NCI-H2107 (cell line): ENCODE results near the gene CLASRP.

Source experiments
- DNase-seq: peaks from one replicate; lab custom pipeline; 2025; lab: John Stamatoyannopoulos, UW

Gene CLASRP

DNA sequence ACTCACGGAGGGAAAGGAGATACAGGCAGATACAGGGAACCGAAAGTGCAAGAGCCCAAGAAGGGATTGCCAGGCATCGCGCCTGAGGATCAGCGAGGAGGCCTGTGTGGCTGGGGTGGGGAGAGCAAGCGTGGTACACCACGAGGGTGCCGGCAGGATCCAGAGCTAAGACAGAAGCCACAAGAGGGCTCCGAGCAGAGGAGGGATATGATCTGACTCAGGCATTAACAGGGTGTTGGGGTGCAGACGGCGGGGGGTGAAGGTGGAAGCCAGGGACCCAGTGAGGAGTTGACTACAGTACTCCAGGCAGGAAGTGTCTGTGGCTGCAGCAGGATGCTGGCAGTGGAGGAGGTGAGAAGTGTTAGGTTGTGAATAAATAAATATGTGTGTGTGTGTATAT is 48.7 kb downstream of the CLASRP start:
- DNase-seq, result no peak

DNA sequence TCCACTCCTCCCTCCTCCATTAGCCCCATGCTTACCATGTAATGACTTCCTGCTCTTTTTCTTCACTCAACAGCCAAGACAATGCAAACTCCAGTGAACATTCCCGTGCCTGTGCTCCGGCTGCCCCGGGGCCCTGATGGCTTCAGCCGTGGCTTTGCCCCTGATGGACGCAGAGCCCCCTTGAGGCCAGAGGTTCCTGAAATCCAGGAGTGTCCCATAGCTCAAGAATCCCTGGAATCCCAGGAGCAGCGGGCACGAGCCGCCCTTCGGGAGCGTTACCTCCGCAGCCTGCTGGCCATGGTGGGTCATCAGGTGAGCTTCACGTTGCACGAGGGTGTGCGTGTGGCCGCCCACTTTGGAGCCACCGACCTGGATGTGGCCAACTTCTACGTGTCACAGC is 51.2 kb downstream of the CLASRP start:
- DNase-seq, result no peak

DNA sequence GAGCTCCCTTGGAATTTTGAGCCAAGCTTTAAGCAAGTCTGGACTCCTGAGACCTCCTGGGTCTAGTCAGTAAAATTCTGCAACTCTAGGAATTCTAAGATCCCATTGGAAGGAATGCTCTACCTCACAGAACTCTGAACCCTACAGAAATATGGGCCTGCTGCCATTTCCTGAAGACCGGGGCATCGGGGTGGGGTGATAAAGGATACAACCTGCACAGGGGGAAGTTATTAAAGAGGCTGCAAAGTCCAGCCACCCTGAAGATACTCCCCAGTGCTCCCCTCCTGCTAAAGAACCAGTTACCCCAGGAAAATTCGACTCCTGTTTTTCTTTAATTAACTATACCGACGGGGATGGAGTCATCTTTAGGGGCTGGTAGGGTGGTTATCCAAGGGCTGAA is 51.8 kb downstream of the CLASRP start:
- no peak for DNase-seq

DNA sequence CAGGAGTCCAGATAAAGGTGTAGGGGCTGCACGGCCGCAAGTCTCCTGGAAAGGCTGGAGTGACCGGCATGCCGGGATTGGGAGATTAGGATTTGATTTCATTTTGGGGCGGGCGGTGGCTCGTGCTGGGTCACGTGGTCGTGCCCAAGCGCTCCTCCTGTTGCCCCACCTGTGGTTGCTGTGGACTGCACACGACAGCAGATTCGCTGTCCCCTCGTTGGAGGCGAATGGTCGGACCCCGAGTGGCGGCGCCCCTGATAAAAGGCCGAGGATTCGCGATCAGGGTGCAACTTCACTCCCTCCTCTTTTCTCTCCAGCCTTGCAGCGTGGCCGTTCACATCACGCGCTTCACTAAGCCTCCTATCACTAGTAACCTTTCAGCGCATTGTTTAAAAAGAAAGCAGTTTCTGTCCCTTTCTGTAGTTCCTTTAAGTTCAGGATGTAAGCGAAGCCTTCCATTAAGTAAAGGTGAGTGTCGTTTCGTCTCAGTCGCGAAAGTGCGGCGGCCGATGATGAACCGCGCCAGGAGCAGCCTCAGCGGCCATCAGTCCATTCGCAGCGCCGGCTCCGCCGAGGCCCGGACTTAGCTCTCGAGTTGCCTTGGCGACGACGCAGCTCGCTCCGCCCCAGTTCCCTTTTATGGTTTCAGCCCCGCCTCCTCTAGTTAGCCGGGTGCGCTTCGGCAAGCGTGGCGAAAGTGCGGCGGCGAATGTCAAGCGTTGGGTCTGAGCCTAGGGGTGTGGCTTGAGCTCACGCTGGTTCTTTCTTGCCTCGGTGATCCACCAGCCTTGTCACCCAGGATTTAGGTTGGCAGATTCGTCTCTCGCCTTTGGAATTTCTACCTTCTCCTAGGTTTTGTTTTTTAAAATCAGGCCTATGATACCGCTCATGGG is 52.4 kb downstream of the CLASRP start:
- peak; percentile 98 for DNase-seq

DNA sequence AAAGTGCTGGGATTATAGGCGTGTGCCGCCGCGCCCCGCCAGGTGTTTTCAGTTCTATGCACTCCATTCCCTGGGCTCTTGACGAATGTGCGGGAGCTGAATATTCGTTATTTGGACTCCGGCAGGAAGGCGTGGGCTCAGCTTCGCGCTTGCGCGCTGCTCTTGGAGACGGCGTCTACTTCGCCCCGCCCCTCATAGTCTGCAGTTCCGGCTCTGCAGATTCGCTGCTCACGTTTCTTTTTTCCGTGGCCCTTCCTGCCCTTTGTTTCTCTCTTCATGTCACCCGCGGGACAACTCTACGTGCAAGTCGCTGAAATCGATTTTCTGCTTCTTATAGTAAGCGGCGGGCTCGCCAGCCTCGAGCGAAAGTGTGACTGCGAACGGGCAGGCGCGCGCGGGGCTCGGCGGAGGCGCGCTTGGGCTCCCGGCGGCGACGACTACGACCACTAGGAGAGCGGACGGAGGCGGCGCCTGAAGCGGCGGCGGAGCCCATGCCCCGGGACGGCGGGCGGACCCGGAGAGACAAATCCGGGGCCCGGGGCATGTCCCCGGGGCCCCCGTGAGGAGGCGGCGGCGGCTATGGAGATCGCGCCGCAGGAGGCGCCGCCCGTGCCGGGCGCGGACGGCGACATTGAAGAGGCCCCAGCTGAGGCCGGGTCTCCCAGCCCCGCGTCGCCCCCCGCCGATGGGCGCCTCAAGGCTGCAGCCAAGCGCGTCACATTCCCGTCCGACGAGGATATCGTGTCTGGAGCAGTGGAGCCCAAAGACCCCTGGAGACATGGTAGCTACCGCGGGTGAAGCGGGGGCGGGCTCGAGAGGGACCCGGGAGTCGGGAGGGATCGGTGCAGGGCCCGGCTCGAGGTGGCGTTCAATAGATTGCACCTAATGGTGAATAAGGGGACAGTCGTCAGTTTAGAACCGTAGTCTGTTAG is 54.2 kb downstream of the CLASRP start, which contains the start of gene PPP1R37:
PPP1R37 (plus strand) TSS at position 433 of the 932 bp plus-strand sequence; CDS start at position 580, 147 bp downstream.
- DNase-seq, result peak; percentile 92

DNA sequence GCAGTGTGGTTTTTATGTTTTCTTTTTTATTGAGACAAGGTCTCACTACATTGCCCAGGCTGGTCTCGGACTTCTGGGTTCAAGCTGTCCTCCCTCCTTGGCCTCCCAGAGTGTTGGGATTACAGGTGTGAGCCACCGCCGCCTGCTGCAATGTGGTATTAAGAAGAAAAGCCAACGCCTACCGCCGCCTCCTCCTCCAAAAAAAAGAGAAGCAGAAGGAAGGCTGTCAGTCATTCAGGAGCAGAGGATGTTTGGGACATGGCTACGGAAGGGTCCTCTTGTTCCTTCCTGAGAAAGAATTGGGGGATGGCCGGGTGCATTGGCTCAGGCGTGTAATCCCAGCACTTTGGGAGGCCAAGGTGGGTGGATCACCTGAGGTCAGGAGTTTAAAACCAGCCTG is 55.3 kb downstream of the CLASRP start:
- DNase-seq, result no peak

DNA sequence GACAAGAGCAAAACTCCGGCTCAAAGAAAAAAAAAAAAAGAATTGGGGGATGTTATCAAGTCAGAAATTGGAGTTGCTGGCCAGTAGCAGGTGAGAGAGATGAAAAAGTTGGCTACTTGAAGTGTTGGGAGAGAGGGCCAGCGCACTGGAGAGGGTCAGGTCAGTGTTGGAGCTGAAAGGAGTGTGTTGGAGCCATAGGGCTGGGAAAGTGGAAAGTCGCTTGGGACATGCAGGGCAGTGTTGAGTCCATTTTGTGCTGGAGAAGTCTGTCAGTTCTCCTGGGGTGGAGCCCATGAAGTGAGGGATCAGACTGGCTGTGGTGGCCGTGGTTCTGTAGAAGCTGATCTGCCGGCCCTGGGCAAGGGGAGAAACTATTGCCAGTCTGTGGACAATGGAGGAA is 55.9 kb downstream of the CLASRP start:
- DNase-seq, result no peak

DNA sequence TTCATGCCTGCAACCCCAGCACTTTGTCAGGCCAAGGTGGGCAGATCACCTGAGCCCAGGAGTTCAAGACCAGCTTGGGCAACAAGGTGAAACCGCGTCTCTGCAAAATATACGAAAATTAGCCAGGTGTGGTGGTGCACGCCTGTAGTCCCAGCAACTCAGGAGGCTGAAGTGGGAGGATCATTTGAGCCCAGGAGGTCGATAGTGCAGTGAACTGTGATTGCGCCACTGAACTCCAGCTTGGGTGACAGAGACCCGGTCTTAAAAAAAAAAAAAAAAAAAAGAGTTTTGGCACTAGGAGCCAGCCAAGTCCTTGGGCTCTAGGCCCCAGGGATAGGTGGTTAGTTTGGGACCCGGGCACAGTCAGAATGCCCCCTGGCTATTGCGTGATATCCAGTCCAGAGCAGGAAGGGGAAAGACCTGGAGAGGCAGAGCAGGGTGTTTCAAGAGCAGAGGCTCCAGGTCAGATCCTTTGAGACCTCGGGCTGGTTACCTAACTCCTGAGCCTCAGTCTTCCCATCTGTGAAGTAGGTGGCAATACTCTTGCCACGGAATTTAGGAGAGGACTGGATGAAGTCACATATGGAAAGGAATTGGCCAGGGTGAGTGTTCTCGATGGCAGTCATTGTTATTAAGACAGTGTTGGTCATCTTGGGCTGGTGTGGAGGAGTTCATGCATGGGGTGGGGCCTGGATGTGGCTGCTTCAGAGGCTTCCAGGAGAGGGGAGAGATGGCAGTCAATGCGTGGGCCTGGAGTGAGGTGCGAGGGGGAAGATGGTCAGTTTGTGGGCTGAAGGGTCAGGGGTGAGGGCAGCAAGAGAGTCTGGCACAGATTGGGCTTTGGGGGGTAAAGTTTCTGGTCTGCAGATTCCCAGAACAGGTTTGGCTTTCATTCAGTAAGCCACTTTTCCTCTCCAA is 56.9 kb downstream of the CLASRP start:
- DNase-seq, result no peak

DNA sequence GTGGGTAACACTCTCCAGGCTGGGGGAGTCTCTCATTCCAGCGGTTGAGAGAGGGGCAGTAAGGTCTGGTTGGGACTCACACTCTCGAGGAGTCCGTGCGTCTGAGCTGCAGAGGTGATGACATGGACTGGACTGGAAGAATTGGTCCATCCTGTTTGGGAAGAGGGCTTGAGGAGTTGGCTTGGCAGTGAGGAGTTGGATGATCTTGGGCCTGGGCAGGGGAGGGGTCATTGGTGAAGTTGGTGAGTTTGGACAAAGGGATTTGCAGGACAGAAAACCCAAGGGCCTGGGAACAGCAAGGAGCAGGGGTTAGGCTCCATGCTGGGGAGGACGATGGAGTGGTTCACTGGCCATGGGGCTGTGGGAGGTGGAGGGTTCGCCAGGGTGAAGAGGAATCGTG is 57.9 kb downstream of the CLASRP start:
- DNase-seq, result no peak

DNA sequence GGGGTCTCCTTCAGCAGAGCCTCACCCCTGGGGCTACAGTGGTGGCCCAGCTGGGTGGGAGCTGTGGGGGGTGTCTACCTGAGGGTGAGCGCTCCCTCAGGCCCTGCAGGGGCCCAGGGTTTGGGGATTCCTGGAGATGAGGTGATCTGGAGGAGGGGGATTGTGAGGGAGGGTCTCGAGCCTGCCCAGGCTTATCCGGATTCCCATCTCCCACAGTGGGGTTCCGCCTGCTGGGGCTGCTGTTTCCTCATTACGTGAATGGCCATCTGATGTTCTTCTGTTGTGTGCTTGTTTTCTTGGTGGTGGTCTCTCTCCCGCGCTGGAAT is 58.6 kb downstream of the CLASRP start:
- DNase-seq, result no peak

DNA sequence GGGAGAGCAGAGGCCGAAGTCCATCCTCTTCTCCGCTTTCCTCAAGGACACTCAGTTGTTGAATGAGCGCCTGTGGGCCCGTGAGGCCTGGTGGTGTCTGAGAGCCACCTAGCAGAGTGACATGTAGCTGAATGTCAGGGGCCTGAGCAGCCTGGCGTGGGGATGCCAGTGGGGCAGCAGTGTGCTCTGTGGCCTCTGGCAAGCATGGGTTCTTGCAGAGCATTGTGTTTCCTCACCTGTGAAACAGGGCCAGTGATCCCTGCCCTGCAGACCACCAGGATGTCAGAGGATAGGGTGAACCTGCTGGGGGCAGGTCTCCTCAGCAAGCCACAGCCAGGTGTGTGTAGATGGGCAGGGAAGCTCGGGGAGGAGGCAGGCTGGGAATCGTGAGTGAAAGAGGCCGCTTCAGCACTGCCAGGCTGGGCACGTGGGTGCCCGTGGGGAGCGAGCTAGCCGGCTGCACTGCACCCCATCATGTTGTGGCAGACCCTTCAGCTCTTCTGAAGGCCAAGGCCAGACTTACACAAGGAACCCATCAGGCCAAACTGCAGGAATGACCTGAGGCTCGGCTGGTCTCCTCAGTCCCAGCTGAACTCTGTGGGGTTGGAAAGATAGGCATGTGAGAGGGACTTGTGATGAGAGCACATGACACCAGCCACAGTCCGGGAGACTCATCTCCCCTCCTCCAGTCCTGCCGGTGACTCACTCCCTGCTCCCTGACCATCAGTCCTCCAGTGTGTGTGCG is 59.1 kb downstream of the CLASRP start:
- no peak for DNase-seq

DNA sequence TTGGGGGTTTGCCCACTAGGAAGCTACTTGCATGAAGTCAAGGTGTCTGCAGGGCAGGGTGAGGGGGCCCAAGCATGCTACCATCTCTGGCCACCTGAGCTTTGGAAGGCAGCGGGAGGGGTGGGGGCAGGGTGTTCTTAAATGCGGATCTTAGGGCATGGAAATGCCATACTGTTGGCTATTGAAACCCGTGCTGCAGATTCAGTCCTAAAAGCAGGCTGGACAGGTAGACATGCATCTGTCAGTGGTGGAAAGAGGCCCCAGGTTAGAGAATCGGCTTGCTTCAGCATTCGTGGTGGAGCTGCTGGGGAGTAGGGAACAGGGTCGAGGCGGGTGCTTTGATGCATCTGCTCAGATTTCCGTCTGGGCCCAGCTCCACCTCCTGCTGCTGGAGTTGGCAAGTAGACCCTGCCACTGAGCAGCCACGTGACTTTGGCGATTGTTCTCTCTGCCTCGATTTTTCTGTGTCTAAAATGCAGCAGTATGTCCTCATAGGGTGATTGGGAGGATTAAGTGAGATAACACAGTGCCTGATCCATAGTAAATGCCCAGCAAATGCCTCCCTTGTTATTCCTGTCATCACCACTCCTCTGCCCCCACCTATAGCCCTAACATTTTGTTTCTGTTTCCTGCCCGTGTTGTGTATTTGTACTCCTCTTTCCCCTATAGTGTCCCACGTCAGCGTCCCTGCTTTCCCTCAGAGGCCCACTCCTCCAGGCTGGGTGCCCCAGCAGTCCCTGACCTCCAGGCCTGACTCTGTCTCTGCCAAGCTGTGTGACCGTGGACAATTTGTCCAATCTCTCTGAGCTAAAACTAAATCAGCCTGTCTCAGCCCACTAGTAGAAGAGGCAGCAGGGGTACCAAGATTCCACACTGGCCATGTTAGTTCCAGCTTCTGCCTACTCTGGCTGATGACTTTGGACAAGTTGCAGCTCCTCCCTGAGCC is 59.9 kb downstream of the CLASRP start:
- peak; percentile 49 for DNase-seq

DNA sequence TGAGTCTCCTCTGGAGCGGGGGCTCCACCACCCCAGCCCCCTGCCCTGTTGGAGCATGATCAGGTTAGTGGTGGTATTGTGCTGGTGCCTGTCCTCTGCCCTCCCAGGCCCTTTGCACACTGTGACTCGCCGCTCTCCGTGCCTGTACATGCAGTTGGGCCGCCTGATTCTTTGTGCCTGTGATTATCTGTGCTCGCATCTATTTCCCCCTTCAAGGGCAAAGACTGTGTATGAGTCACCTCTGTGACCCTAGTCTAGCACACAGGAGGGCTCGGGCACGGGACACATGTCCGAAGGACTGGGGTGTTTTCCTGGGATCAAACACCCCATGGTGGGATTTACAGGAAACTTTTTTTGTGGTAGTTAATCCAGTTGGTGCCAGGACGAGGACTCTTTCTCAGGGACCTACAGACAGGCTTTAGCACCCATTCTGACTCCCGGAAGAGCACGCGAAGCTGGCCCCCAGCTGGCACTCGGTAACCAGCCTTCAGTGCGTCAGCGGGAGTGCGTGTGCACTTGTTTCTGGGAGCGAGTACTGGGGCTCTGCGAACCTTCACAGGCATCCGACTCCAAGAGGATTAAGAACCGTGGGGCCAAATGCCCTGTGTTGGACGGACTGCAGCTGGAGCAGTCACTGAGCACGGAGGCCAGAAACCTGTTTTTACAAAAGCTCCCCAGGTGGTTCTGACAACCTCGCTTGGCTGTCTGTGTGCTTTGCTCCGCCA is 60.8 kb downstream of the CLASRP start:
- no peak for DNase-seq

DNA sequence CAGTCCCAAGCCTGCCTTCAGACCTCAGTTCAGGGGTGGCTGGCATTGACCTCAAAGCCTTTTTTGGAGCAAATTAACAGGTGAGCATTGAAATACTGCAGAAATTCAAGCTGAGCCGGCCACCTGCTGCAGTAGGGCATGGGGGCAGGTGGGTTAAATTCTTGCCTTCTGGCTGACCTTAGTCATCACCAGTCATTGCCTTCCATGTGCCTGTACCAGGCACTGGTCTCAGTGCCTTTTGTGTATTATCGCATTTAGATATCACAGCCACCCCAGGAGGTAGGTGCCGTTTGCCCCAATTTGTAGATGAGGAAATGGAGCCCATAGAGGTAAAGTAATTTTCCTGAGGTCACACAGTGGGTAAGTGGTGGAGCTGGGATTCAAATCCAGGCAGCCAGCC is 61.4 kb downstream of the CLASRP start:
- no peak for DNase-seq

DNA sequence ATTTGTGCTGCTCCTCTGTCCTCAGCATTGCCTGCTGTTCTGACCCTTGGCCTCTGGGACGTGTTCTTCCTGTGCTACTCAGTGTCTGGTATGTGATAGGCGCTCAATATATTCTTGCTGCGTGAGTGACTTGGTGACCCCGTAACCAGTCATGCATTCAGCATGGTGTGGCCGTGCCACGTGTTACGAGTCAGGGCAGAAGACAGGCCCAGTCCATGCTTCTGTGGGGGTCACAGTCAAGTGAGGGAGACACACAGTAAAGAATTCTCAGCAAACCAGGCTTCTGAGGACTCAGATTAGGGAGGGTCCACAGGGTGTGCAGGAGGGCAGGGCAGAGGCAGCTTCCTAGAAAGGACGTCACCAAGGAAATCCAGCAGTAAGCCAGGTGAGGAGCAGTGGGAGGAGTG is 62.0 kb downstream of the CLASRP start:
- no peak for DNase-seq

DNA sequence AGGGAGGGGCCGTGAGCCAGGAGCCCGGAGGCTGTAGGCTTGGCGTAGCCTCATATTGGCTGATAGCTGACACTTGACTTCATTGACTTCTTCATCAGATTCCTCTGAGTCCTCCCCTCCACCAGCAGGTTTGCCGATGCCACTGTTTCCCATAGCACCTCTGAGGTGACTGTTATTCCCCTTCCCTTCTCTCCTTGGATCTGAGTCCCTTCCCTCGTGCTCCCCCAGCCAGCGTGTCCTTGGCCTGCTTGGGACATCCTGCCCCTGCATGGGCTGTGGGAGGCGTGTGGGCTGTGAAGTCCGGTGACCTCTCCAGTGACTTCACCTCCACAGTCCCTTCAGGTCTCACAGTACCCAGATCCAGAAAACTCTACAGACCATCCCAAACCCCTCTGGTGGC is 63.0 kb downstream of the CLASRP start:
- DNase-seq, result no peak

DNA sequence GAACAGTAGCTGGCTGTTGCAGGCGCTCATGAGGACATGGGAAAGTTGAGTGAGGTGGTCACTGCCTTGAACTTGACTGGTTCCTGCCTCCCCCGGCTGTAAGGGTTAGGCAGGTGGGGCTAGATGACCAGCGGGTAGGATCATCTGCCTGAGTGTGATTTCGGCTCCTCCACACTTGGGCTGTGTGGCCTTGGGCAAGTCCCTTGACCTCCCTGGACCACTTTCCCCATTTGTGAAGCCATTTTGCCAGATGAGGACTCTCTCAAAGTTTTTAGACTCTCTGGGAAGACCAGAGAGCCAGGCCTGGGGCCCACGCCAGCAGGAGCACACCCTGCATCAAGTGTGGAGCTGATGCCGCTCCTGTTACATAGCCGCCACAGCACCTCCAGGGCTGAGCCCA is 63.6 kb downstream of the CLASRP start:
- DNase-seq, result no peak

DNA sequence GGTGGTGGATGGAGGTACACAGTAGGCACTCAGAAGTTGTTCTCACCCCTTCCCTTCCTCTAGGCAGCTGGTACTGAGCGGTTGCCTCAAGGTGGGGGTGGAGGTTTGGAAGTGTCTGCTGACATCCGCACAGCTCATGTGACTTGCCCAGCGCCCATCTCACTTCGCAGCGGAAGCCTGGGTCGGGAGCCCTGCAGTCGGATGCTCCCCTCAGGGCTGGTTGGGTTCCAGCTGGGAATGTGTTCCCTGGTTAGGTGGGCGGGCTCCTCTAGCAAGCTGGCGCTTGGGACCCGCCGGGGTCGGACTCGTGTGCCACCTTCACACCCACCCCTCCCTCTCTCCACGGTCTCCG is 64.3 kb downstream of the CLASRP start:
- DNase-seq, result no peak

DNA sequence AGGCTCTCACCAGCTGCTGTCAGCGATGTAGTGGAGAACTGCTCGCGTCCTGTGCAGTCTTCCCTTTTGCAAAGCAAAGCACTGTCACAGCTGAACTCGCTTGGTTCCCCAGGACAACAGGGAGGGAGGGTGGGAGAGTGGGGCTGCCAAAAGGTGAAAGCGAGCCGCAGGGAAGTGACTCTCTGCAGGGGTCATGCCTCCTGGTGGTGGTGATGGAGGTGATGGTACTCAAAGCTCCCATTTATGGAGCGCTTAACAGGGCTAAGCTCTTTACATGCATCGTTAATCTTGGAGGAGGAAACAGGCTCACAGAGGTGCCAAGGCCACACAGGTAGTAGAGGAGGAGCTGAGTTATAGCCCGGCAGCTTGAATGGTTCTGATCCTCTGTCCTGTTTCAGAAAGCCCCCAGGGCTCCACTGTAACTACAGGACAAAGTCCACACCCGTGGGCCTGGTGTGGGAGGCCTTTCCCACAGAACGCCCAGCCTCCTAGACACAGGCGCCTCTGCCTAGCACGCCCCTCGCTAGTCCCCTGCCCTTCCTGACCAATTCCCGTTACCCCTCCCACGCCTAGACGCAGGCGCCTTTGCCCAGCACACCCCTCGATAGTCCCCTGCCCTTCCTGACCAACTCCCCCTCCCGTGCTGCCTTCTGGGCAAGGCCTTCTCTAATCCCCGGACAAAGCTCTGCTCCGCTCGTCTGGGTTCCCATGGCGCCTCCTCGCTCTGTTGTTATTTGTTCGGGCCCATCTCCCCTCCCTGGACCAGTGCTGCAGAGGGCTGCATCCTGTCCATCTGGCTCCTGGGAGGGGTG is 64.9 kb downstream of the CLASRP start:
- peak; percentile 68 for DNase-seq
